ENCODE measurements around the gene TP73. TPM values are rescaled to one million over a fixed set of nuclear protein-coding genes. Genes with fewer than 3 reads are reported as not detected.

TP73 gene
- total RNA-seq, 1 donor: not detected

GRCh38 chr1:3627515-3628253, 24.6 kb upstream of the TP73 start:
- Histone ChIP-seq H3K4me1 (ENCODE audit: insufficient read depth, low read length) (peaks cover 29% of the 10 kb centered on the region), H3K9me3 (ENCODE audit: low read depth, low read length) (no peaks in the 10 kb centered on the region), H3K27me3 (ENCODE audit: insufficient read depth, low read length) (no peaks in the 10 kb centered on the region), H3K4me3 (ENCODE audit: low read length) (no peak overlapping the region)

- Histone ChIP-seq H3K27me3 (ENCODE audit: insufficient read depth, low read length) (no peaks in the 10 kb centered on the region), H3K4me3 (ENCODE audit: low read length) (no peak overlapping the region), H3K9me3 (ENCODE audit: low read depth, low read length) (no peaks in the 10 kb centered on the region), H3K4me1 (ENCODE audit: insufficient read depth, low read length) (peaks cover 22% of the 10 kb centered on the region)
These were observed 23.9 kb upstream of the TP73 start for GRCh38 chr1:3628445-3628844.

- Histone ChIP-seq H3K4me1 (ENCODE audit: insufficient read depth, low read length) (peaks cover 14% of the 10 kb centered on the region), H3K9me3 (ENCODE audit: low read depth, low read length) (no peaks in the 10 kb centered on the region), H3K4me3 (ENCODE audit: low read length) (no peak overlapping the region), H3K27me3 (ENCODE audit: insufficient read depth, low read length) (no peaks in the 10 kb centered on the region)
These were observed 22.7 kb upstream of the TP73 start for GRCh38 chr1:3629561-3630160.

GRCh38 chr1:3630161-3630611, 22.1 kb upstream of the TP73 start:
- peaks cover 14% of the 10 kb centered on the region for H3K4me1 ChIP-seq (ENCODE audit: insufficient read depth, low read length)
- H3K27me3 ChIP-seq (ENCODE audit: insufficient read depth, low read length): no peaks in the 10 kb centered on the region
- H3K4me3 ChIP-seq (ENCODE audit: low read length): no peak overlapping the region
- H3K9me3 ChIP-seq (ENCODE audit: low read depth, low read length): no peaks in the 10 kb centered on the region

- Histone ChIP-seq H3K27me3 (ENCODE audit: insufficient read depth, low read length) (no peaks in the 10 kb centered on the region), H3K9me3 (ENCODE audit: low read depth, low read length) (no peaks in the 10 kb centered on the region), H3K4me1 (ENCODE audit: insufficient read depth, low read length) (peaks cover 8% of the 10 kb centered on the region), H3K4me3 (ENCODE audit: low read length) (no peak overlapping the region)
These were observed 21.4 kb upstream of the TP73 start for GRCh38 chr1:3630914-3631313.

- no peaks in the 10 kb centered on the region for H3K27me3 ChIP-seq (ENCODE audit: insufficient read depth, low read length)
- no peak overlapping the region for H3K4me3 ChIP-seq (ENCODE audit: low read length)
- H3K9me3 ChIP-seq (ENCODE audit: low read depth, low read length): no peaks in the 10 kb centered on the region
- peaks cover 5% of the 10 kb centered on the region for H3K4me1 ChIP-seq (ENCODE audit: insufficient read depth, low read length)
These were observed 20.7 kb upstream of the TP73 start for GRCh38 chr1:3631320-3632260.

- H3K27me3 ChIP-seq (ENCODE audit: insufficient read depth, low read length): no peaks in the 10 kb centered on the region
- no peak overlapping the region for H3K4me3 ChIP-seq (ENCODE audit: low read length)
- H3K4me1 ChIP-seq (ENCODE audit: insufficient read depth, low read length): peaks cover 5% of the 10 kb centered on the region
- no peaks in the 10 kb centered on the region for H3K9me3 ChIP-seq (ENCODE audit: low read depth, low read length)
These were observed 20.0 kb upstream of the TP73 start for GRCh38 chr1:3632298-3632697.

- H3K9me3 ChIP-seq (ENCODE audit: low read depth, low read length): no peaks in the 10 kb centered on the region
- H3K4me1 ChIP-seq (ENCODE audit: insufficient read depth, low read length): peaks cover 5% of the 10 kb centered on the region
- no peak overlapping the region for H3K4me3 ChIP-seq (ENCODE audit: low read length)
- no peaks in the 10 kb centered on the region for H3K27me3 ChIP-seq (ENCODE audit: insufficient read depth, low read length)
These were observed 19.5 kb upstream of the TP73 start for GRCh38 chr1:3632716-3633343.

GRCh38 chr1:3633344-3634058, 18.8 kb upstream of the TP73 start:
- Histone ChIP-seq H3K4me3 (ENCODE audit: low read length) (no peak overlapping the region), H3K4me1 (ENCODE audit: insufficient read depth, low read length) (peaks cover 5% of the 10 kb centered on the region), H3K9me3 (ENCODE audit: low read depth, low read length) (no peaks in the 10 kb centered on the region), H3K27me3 (ENCODE audit: insufficient read depth, low read length) (no peaks in the 10 kb centered on the region)

- Histone ChIP-seq H3K4me3 (ENCODE audit: low read length) (no peak overlapping the region), H3K4me1 (ENCODE audit: insufficient read depth, low read length) (peaks cover 5% of the 10 kb centered on the region), H3K9me3 (ENCODE audit: low read depth, low read length) (no peaks in the 10 kb centered on the region), H3K27me3 (ENCODE audit: insufficient read depth, low read length) (no peaks in the 10 kb centered on the region)
These were observed 18.1 kb upstream of the TP73 start for GRCh38 chr1:3634059-3634800.

- no peaks in the 10 kb centered on the region for H3K4me1 ChIP-seq (ENCODE audit: insufficient read depth, low read length)
- no peak overlapping the region for H3K4me3 ChIP-seq (ENCODE audit: low read length)
- no peaks in the 10 kb centered on the region for H3K9me3 ChIP-seq (ENCODE audit: low read depth, low read length)
- no peaks in the 10 kb centered on the region for H3K27me3 ChIP-seq (ENCODE audit: insufficient read depth, low read length)
These were observed 16.2 kb upstream of the TP73 start for GRCh38 chr1:3636080-3636479.

- no peaks in the 10 kb centered on the region for H3K27me3 ChIP-seq (ENCODE audit: insufficient read depth, low read length)
- no peak overlapping the region for H3K4me3 ChIP-seq (ENCODE audit: low read length)
- H3K4me1 ChIP-seq (ENCODE audit: insufficient read depth, low read length): no peaks in the 10 kb centered on the region
- H3K9me3 ChIP-seq (ENCODE audit: low read depth, low read length): no peaks in the 10 kb centered on the region
These were observed 15.8 kb upstream of the TP73 start for GRCh38 chr1:3636531-3636930.

- H3K27me3 ChIP-seq (ENCODE audit: insufficient read depth, low read length): no peaks in the 10 kb centered on the region
- H3K4me3 ChIP-seq (ENCODE audit: low read length): no peak overlapping the region
- H3K9me3 ChIP-seq (ENCODE audit: low read depth, low read length): no peaks in the 10 kb centered on the region
- no peaks in the 10 kb centered on the region for H3K4me1 ChIP-seq (ENCODE audit: insufficient read depth, low read length)
These were observed 14.3 kb upstream of the TP73 start for GRCh38 chr1:3638027-3638426.

- no peaks in the 10 kb centered on the region for H3K9me3 ChIP-seq (ENCODE audit: low read depth, low read length)
- no peaks in the 10 kb centered on the region for H3K27me3 ChIP-seq (ENCODE audit: insufficient read depth, low read length)
- no peak overlapping the region for H3K4me3 ChIP-seq (ENCODE audit: low read length)
- no peaks in the 10 kb centered on the region for H3K4me1 ChIP-seq (ENCODE audit: insufficient read depth, low read length)
These were observed 13.6 kb upstream of the TP73 start for GRCh38 chr1:3638676-3639075.

All from mononuclear cell (primary cell).